HG03378 (cell line): Measurements from ENCODE around the gene TRPV6.
A peak's percentile ranks its signal among the peaks of the same experiment; 100 is the strongest.

ENCODE experiments used
- ATAC-seq: cut with Tn5 transposase; IDR thresholded peaks from one replicate; pipeline ENCODE4 v1.9.1; 2021; ENCODE audit warnings: mild to moderate bottlenecking, moderate library complexity; ENCODE audit not compliant: unreplicated experiment

TRPV6 gene

DNA sequence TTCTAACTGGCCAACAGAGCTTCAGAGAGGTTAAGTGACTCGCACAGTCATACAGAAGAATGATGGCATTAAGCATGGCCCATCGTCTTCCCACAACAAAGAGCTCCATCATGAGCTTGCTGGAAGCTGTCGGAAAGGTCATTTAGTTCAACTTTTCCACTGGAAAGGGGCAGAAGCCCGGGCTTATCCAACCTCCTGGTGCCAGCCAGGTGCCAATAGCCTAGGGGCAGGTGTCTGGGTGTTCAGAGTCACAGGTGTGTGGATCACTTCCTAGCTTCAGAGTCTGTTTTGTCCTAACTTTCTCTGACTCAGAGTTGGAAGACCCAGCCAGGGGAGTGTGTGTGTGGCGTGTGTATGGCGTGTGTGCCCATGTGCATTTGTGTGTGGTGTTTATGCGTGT lies 1.3 kb upstream of the TRPV6 start:
- no peak for ATAC-seq

DNA sequence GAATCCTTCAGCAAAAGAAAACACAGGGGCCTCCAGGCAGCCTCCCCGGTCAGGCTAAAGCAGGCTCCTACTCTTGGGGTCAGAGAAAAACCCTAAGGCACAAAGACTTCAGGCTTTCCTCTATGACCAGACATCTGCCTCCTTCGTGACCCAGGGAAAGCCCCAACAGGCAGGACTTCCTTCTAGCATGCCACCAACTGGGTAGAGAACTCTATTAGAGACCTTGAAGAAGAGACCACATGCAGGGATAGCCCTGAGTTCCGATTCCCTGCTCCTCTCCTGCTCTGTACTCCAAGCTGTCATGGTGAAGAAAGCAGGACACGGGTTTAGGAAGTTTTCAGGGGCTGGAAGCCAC lies 1.3 kb downstream of the TRPV6 start:
- no peak for ATAC-seq

GRCh38 chr7:142883571-142884285 lies 1.8 kb downstream of the TRPV6 start:
- ATAC-seq: no peak

DNA sequence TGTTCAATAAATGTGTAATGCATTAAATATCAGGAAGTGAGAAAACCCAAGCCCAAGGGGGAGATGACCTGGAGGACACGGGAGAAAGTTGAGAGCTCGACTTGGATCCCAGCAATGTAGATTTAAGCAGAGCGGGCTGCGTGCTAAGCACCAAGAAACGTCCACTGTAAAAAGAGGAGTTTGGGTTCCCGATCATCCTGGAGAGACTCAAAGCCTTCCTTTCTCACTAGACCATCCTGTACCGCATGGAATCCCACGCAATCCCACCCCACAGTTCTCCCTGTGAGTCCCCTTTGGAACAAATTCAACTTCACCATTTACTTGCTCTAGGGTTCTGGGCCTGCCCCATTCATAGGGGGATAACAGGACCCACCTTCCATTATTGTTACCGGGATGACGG lies 2.4 kb downstream of the TRPV6 start:
- no peak for ATAC-seq

DNA sequence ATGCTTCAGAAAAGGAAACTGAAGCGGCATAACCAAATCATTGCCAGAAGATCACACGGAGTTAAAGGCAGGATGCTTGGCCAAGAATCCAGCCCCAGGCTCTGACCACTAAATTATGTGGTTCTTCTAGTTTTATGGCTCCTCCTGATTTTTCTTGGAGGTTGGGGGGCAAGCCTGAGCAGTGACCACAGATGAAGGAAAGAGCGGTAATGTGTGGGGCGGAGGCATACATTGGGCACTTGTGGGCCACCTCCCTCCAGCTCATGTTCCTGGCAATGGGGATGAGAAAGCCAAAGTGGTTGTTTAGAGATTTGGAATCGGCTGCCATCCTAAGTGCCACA lies 3.2 kb downstream of the TRPV6 start:
- ATAC-seq: no peak

- no peak for ATAC-seq
These were observed 3.8 kb downstream of the TRPV6 start for GRCh38 chr7:142881586-142882337.

GRCh38 chr7:142880876-142881505 lies 4.6 kb downstream of the TRPV6 start:
- peak; percentile 78 for ATAC-seq

- ATAC-seq: no peak
These were observed 6.5 kb downstream of the TRPV6 start for GRCh38 chr7:142879060-142879459.

DNA sequence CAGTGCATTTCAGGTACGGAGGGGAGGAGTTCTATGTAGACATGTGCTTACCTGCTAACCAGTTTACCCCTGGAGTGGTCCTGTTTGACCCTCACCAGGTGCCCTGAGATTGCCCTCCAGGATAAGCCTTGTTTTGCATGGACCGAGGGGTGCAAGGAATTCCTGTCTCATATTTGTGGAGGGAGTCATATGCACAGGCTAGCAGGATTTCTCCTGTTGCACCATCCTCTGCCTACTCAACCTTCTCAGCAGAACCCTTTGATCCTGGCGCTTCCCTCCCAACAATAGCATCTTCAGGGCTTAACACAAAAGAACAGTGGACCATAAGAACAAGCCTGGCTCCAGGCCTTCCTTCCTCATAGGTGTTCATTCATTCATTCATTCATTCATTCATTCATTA lies 7.2 kb downstream of the TRPV6 start:
- no peak for ATAC-seq

GRCh38 chr7:142876991-142877910 lies 8.3 kb downstream of the TRPV6 start:
- no peak for ATAC-seq

DNA sequence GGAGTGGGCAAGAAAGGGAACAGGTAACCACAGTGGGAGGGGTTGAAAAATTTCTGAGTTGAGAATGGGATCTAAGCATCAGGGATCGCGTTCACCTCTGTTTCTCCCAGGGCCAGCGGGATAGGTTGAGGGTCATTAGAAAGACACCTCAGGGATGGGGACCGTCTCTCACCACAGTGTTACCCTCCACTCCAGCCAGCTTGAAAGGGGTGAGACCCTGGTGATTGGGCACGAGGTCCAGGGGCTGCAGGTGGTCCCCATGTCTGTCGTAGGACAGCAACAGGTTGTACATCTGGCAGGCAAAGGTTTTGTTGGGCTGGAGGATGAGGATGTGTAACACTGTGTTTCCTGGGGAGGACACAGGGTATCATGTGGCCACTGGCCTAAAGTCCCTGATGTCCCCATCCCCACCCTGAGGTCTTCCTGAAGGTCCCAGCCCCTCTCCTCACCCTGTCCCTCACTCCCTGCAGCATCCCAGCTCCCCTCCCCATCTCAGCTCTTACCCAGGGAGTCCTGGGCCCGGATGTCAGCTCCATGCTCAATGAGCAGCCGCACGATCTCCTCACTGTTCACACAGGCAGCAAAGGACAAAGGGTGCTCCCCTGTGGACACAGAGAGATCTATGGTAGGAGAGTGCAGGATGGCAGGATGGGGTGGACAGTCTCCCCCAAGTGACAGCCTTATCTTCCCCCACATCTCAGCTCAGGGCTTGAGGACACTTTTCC lies 9.1 kb downstream of the TRPV6 start:
- ATAC-seq: no peak

- no peak for ATAC-seq
These were observed 10.1 kb downstream of the TRPV6 start for GRCh38 chr7:142875456-142875855.

DNA sequence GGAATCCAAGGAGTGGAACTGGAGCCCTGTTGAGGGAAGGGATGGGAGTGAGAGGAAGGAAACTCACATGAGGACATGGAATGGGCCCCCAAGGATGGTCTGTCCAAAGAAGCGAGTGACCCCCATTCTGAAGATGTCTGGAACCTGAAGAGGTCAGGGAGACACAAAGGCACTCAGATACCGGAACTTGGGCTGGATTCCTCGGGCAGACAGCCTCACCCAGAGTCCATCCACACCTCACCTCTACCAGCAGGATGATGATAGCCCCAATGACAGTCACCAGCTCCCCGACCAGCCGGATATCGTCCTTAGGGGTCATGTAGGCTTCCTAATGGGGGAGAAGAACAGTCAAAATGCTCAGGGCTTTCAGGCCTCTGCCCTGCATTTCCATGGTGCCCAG lies 10.7 kb downstream of the TRPV6 start:
- ATAC-seq: no peak

DNA sequence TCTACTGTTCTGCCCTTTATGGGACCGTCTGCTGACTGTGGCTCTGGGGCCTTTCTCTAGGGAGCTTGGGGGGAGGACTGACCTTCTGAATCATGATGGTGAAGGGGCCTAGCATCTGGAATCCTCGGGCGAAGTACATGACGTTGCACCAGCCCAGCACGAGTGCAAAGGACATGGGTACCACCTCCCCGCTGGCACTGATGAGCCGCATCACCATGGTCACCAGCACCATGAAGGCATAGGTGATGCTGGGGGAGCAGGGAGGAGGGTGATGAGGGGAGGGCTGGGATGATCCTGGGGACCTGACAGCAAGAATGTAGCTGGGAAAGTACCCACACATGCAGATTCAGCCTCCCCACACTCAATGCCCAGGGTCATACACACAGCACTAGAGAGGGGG lies 11.1 kb downstream of the TRPV6 start:
- no peak for ATAC-seq

- no peak for ATAC-seq
These were observed 11.7 kb downstream of the TRPV6 start for GRCh38 chr7:142873871-142874270.

DNA sequence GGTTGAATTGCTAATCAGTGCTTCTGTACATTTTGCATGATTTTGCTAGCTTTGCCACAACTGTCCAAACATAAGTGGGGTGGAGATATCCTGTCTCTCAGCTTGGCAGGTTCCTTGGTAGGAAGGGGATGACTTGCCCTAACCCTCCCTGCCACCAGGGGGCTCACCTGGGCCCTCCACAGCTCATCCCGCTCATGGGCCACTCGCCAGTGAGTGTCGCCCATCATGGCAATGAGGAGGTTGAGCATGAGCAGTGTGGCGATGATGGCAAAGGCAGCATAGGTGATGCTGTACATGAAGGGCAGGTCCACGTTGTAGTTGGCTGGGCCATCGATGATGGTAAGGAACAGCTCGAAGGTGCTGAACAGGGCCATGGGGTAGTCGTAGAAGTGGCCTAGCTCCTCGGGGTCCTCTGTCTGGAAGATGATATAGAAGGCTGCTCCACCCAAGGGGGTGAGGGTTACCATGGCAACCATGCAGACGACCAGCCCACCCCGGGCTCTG lies 12.2 kb downstream of the TRPV6 start:
- no peak for ATAC-seq

DNA sequence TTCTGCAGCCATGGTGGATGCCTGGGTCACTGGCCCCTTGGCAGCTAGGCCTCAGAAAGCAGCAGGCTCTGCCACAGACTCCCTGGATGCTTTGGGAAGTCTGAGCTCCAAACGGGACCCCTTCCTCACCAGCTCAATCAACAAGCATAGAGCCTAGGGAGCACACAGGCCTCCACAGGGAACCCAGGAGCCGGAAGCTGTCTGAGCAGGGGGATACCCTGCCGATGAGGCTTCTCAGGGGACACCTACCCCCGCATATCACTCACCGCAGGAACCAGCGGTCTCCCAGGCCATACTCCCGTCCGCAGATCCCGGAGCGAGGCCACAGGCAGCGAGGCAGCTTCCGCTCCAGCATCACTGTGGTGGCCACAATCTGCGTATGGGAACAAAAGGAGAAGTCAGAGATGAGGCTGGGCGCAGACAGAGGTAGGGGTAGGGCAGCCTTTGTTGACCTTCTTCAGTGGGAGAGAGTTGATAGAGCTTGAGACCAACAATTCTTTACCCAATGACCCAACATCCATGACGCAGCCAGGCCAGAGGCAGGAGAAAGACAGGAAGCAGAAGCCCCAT lies 13.4 kb downstream of the TRPV6 start:
- ATAC-seq: no peak

DNA sequence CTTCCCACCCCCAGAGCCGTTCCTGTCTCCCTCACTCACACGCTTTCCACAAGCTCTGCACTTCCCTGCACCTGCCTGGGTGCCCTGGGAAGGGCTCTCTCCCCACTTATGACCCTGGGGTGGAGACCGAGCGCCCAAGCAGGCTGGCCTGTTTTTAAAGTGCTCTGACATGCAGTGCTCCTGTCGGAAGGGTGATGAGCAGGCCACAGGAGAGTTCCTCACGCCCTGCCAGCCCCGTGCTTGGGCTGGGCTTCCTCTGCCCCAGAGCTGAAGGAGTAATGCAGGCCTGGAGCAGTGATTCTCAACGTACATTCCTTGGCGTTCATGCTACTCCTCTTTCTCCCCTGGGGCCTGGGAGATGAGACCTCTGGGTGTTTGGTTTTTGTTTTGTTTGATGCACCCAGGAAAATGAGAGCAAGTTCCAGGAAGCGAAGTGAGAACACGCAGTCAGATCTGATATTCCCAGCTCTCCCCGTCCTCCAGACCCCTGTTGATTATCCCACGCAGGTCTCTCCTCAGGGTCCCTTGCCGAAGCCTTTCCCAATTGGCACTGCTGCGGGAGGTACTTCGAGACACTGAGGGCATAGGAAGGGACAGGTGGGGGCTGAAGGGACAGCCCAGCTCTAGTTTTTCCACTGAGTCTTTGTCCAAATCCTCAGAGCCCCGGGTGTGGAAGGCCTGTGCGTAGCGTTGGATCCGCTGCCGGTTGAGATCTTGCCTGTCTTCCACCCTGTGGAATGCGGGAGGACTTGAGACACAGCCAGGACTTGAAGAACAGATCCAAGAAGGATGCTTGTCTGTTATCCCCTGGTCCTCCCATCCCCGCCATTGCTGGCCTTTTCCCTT lies 14.1 kb downstream of the TRPV6 start:
- ATAC-seq: no peak

DNA sequence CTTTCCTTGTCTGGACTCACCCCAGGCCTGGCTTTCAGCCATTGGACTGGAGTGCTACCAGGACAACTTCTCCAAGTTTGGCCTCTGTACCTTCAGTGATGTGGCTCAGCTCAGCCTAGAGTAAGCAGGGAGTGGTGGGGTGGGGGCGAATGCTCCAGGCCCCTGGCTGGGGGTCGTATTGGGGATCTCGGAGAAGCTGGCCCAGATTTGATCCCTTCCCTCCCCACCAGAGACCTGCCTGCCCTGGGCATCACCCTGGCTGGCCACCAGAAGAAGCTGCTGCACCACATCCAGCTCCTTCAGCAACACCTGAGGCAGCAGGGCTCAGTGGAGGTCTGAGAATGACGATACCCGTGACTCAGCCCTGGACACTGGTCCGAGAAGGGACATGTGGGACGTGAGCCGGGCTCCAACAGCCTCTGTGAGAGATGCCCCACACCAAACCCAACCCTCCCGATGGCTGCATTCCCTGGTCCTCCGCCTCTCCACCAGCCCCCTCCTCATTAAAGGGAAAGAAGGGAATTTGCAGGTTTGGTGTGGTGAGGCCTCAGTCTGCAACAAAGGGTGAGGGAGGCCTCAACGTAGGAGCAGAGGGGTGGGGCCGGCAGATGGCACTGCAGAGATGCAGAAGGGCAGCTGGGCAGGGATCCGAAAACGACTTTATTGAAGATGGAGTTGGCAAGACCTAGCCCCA lies 14.8 kb downstream of the TRPV6 start:
- ATAC-seq: no peak
